ENCODE measurements around the gene ERVW-1.
"Not testable (repeated sequence)": the region's sequence is repeated elsewhere in the genome, so short reads cannot be mapped to it uniquely, and the experiment has no call there.

The ERVW-1 gene

GRCh38 chr7:92466682-92467081, 11.1 kb downstream of the ERVW-1 start:
- DNase-seq, result no peak

GRCh38 chr7:92464515-92464914, 13.2 kb downstream of the ERVW-1 start:
- DNase-seq, result no peak

GRCh38 chr7:92462560-92462959, 15.2 kb downstream of the ERVW-1 start:
- no peak for DNase-seq

GRCh38 chr7:92461027-92462003, 16.4 kb downstream of the ERVW-1 start:
- DNase-seq, result peak; percentile 46

- no peak for DNase-seq
These were observed 17.2 kb downstream of the ERVW-1 start for GRCh38 chr7:92460510-92460909.

DNA sequence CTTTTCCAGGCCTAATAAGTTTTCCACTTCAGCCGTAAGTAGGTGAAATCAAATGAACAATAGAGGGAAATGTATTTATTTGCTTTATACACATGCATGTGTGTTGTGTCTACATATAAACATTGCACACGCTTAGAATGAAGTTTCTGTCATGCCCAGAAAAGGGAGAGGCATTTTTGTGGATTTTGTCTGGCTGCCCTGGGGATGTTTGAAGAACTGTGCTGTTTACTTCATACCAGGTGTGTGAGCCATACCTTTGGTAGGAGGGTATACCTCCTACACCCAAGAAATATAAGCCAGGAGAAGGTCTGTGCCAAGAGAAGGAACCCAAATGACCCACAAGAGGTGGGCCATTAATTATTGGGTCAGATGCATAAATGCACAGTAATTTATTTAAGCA, 17.6 kb downstream of the ERVW-1 start:
- DNase-seq, result no peak

DNA sequence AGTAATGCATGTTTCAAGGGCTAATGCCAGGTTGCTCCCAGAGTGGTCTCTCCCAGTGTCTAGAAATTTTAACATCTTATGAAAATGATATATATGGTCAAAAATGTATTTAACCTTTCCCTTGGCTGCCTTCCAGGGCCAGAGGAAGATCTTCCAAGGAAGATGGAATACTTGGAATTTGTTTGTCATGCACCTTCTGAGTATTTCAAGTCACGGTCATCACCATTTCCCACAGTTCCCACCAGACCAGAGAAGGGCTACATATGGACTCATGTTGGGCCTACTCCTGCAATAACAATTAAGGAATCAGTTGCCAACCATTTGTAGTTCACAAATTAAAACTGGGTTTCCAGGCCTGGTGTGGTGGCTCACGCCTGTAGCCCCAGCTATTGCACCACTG, 21.5 kb downstream of the ERVW-1 start:
- no peak for DNase-seq

- DNase-seq, result no peak
These were observed 26.1 kb downstream of the ERVW-1 start for GRCh38 chr7:92451645-92452044.

GRCh38 chr7:92448205-92448747, 29.5 kb downstream of the ERVW-1 start:
- DNase-seq, result no peak

- DNase-seq, result peak; percentile 88
These were observed 30.2 kb downstream of the ERVW-1 start, which contains the start of gene GATAD1 for GRCh38 chr7:92447345-92448204. Gene GATAD1 (plus strand): TSS chr7:92447482. CDS start chr7:92447730, 248 bp downstream.

- DNase-seq, result no peak
These were observed 30.8 kb downstream of the ERVW-1 start for GRCh38 chr7:92446869-92447344.

DNA sequence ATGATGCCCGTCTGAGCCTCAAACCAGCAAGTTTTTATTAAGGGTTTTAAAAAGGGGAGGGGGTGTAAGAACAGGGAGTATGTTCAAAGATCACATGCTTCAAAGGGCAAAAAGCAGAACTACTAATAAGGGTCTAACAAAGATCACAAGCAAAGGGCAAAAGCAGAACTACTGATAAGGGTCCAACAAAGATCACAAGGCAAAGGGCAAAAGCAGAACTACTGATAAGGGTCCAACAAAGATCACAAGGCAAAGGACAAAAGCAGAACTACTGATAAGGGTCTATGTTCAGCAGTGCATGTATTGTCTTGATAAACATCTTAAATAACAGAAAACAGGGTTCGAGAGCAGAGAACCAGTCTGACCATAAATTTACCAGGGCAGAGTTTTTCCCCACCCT, 35.0 kb downstream of the ERVW-1 start:
- not testable (repeated sequence) for DNase-seq

GRCh38 chr7:92437956-92438491, 39.7 kb downstream of the ERVW-1 start:
- DNase-seq, result no peak

DNA sequence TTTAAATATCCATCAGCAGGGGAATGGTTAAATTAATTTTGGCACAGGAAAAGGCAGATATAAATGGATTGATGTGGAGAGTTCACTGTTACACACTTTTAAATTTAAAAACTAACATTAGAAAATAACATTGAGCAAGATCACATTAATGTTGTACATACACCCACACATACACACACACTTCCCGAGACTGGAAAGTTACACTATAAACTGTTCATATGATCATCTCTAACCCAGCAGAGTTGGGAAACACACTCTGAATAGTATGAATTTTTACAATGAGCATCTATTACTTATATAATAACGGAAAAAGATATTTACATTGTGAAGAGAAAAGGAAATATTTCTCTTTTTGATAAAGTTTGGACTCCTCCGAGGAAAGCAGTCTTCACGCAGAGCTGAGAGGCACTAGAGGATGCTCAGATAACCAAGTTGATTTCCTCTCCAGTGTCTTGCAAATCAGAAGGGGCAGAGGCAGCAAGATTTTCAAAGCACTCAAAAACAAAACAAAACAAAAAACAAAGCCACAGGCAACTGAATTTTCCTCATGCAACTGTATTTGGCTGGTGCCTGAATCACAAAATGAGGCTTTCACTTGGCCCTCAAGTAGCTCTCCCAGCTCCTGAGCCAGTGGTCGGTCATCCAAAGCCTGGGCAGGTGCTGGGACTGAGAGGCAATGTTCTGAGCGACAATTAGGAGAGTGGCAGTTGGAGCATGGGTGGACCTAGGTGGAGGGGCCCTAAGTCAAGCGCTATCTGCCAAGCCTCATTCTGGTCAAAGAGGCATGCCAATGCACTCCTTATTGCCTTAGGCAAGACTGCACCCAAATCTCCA, 40.9 kb downstream of the ERVW-1 start:
- no peak for DNase-seq

DNA sequence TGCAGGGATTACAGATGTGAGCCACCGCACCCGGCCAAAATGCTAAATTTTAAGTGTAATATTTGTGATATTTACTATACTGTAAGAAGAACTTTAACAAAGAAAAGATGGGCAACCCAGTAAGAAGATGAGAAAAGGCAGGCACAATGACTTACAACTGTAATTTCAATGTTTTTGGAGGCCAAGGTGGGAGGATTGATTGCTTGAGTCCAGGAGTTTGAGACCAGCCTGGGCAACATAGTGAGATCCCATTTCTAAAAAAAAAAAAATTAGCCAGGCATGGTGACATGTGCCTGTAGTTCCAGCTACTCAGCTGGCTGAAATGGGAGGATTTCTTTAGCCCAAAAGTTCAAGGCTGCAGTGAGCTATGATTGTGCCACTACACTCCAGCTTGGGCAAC, 42.2 kb downstream of the ERVW-1 start:
- no peak for DNase-seq

GRCh38 chr7:92433019-92433418, 44.7 kb downstream of the ERVW-1 start:
- DNase-seq, result no peak

DNA sequence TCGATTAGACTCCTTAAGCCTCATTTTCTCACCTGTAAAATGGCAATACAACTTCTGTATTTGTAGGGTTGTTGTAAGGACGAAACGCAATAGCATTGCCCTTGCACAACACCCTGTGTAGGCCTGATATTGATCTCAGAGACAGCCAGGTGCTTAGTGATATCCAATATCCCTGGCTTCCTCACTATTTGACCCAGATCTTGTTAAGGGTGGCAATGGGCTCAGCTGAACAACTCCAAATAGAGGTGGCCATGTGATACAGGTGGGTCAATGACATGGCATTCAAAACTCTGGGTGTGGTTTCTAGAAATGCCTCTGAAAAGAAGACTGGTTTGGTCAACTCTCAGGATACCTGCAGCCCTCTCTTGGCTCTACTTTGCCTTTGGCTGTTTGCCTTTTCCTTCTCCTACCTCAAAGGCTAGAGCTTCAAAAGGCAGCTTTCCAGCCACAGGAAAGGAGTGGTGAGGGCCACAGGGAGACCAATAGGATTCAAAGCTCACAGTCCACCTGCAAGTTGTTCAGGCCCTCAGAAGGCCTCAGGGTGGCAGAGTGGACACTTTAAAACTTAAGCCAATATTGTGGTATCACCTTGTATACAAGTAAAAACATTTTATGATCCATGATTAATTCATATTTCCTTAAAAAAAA, 45.3 kb downstream of the ERVW-1 start:
- no peak for DNase-seq

- no peak for DNase-seq
These were observed 50.6 kb downstream of the ERVW-1 start for GRCh38 chr7:92427193-92427592.

DNA sequence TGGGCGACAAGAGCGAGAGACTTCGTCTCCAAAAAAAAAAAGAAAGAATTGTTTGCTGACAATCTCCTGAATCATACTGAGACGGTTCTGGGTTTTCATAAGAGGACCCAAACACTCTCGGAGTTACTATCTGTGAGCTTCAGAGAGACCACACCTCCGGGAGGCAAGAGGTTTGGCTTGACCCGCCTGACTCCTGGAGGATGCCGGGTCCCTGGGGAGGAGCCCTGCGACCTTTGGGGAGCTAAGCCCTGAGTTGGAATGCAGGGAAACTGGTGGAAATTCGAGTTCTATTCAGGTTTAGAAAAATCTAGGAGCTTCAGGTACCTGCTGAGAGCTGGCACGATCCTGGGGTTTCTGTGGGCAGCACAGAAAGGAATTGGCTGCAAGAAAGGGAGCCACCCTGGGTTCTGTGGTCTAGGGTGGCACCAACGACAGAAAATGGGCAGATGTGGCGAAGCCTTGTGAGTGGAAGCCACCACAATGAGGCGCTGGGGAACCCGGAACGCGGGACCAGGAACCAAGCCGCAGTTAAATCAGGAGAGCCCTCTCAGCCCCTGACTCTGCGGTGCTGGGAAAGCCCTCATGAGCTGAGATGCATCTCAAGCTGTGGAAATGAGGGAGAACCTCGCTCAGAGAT, 52.3 kb downstream of the ERVW-1 start:
- no peak for DNase-seq

- no peak for DNase-seq
These were observed 54.0 kb downstream of the ERVW-1 start for GRCh38 chr7:92423710-92424131.

DNA sequence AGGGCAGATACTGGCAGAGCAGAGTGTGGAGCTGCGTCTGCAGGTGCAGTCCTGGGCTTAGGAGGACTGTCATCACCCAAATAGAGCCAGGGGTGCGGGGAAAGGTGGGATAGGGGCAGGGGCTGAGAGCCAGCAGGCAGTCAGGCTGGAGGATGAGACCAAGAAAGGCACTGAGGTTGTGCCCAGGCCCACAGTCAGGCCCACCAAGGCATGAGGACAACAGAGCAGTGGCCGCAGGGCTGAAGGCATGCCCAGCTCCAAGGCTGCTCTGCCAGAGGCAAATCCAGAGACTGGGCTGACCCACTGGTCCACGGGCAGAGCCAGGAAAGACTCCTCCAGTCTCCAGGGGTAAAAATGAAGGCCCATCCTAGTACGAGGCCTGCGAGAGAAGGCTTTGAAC, 54.8 kb downstream of the ERVW-1 start:
- DNase-seq, result no peak

Measured in NCI-H2029 (cell line).